Stimulated activated CD4-positive, alpha-beta T cell treated with anti-CD3 and anti-CD28 coated beads, Interleukin-12 subunit alpha, Interleukin-12 subunit beta, amount 100 ng/mL, for 4 hours (primary cell): ENCODE measurements around the gene TTBK1.

Experiments
- DNase-seq: peaks from one replicate; pipeline ENCODE4 v3.0.0-alpha.2; 2020

Gene TTBK1

GRCh38 chr6:43274127-43274915, 31.0 kb downstream of the TTBK1 start:
- DNase-seq, result no peak

- peak; percentile 31 for DNase-seq
Measured at GRCh38 chr6:43274916-43275597, 31.8 kb downstream of the TTBK1 start.

- no peak for DNase-seq
Measured at GRCh38 chr6:43275801-43276576, 32.7 kb downstream of the TTBK1 start.

- no peak for DNase-seq
Measured at GRCh38 chr6:43276577-43277305, 33.5 kb downstream of the TTBK1 start.

GRCh38 chr6:43277306-43277642, 34.0 kb downstream of the TTBK1 start:
- DNase-seq, result no peak

- no peak for DNase-seq
Measured at GRCh38 chr6:43277643-43278523, 34.6 kb downstream of the TTBK1 start.

GRCh38 chr6:43278524-43279078, 35.3 kb downstream of the TTBK1 start:
- DNase-seq, result no peak

- DNase-seq, result no peak
Measured at GRCh38 chr6:43280234-43280633, 37.0 kb downstream of the TTBK1 start.

GRCh38 chr6:43282060-43282459, 38.8 kb downstream of the TTBK1 start:
- no peak for DNase-seq

GRCh38 chr6:43282636-43283513, 39.6 kb downstream of the TTBK1 start:
- DNase-seq, result no peak

GRCh38 chr6:43283514-43283901, 40.2 kb downstream of the TTBK1 start:
- no peak for DNase-seq

- no peak for DNase-seq
Measured at GRCh38 chr6:43283905-43284304, 40.6 kb downstream of the TTBK1 start.

GRCh38 chr6:43284991-43285781, 41.9 kb downstream of the TTBK1 start:
- no peak for DNase-seq

GRCh38 chr6:43285832-43286231, 42.6 kb downstream of the TTBK1 start:
- DNase-seq, result no peak

- DNase-seq, result no peak
Measured at GRCh38 chr6:43286456-43286979, 43.2 kb downstream of the TTBK1 start.

- no peak for DNase-seq
Measured at GRCh38 chr6:43286980-43287716, 43.9 kb downstream of the TTBK1 start.

GRCh38 chr6:43287717-43288679, 44.7 kb downstream of the TTBK1 start:
- no peak for DNase-seq
